Stimulated activated CD8-positive, alpha-beta memory T cell treated with anti-CD3 and anti-CD28 coated beads, Interleukin-12 subunit alpha, Interleukin-12 subunit beta, amount 100 ng/mL, for 24 hours (primary cell): ENCODE data around the gene SEMA3B.
"Not testable (repeated sequence)": the region's sequence is repeated elsewhere in the genome, so short reads cannot be mapped to it uniquely, and the experiment has no call there.

Experiments
- DNase-seq: peaks from one replicate; pipeline ENCODE4 v3.0.0-alpha.2; 2020; ENCODE audit errors: extremely low read depth

The SEMA3B gene

GRCh38 chr3:50294089-50294488, 25.1 kb downstream of the SEMA3B start:
- DNase-seq, result no peak

GRCh38 chr3:50294492-50295403, 25.8 kb downstream of the SEMA3B start:
- no peak for DNase-seq

DNA sequence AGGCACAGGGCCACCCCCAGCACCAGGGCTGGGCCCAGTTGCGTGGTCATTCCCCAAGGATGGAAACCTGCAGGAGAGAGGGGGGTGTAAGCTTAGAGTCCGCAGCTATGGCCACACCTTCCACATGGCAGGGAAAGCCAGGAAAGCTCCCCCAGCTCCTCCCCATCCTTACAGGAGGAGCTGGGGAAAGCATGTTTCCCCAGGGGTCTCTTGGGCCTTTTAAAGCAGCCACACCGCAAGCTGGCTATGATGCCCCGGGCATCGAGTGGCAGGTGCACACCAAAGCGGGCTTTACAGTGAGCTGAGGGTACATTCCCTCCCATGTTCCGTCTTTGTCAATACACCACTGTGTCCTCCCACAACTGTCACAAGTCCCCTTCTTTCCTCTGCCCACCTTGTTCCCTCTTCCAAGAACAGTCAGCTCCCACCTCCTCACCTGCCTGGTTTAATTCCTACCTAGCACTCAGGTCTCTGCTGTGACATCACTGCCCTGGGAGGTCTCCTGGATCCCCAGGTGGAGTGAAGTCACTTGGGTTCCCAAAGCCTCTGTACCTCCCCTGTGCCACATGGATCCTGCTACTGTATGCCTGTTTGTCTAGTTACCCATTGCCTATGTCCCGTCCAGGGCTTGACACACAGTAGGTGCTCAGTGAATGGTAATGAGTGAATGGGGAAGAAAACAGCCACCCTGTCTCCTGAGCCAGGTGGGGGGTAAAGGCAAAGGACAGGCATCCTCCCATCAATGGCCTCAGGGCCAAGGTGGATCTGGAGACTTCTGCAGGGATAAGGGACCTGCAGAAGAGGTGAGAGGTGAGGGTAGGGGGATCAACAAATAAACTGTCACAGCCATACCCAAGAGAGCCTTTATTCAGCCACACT, 26.8 kb downstream of the SEMA3B start:
- DNase-seq, result no peak

- DNase-seq, result no peak
These were observed 27.9 kb downstream of the SEMA3B start for GRCh38 chr3:50296721-50297383.

DNA sequence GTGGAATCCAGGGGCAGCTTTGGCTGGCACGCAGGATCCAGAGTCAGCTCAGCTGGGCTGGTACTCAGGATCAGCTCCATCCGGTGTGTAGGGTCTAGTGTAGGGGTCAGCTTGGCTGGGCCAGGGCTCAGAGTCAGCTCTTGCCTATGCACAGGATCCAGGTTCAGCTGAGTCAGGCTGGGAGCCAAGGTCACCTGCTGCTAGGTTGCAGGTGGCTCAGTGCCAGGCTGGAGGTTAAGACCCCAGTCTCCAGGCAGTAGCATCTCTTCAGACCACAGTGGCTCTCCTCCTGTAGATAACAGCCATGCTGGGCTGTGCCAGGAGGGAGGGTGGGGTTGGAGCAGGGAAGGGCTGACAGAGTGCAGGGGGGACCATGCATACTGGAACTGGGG, 28.4 kb downstream of the SEMA3B start:
- no peak for DNase-seq

GRCh38 chr3:50297896-50298725, 29.2 kb downstream of the SEMA3B start:
- no peak for DNase-seq

- DNase-seq, result peak; percentile 95
These were observed 30.1 kb downstream of the SEMA3B start, which contains the start of the genes HYAL3 and NAA80 for GRCh38 chr3:50298836-50299637. HYAL3 (minus strand) TSS chr3:50299405; CDS start chr3:50295602, 3,803 bp downstream. NAA80 (minus strand) TSS chr3:50299405; CDS start chr3:50297463, 1,942 bp downstream.

DNA sequence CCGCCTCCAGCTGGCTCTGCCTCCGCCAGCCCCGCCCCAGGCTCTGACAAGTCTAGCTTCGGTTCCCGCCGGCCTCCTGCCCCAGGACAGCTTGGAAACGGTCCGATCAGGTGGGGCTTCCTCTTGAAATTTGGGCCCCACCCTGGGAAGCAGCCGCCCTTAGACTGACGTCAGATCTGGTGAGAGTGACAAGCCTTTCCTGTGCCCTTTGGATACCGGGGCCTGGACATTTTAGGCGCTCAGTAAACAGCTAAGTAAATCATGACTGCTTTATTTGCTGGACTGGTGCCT, 30.6 kb downstream of the SEMA3B start:
- DNase-seq, result no peak

DNA sequence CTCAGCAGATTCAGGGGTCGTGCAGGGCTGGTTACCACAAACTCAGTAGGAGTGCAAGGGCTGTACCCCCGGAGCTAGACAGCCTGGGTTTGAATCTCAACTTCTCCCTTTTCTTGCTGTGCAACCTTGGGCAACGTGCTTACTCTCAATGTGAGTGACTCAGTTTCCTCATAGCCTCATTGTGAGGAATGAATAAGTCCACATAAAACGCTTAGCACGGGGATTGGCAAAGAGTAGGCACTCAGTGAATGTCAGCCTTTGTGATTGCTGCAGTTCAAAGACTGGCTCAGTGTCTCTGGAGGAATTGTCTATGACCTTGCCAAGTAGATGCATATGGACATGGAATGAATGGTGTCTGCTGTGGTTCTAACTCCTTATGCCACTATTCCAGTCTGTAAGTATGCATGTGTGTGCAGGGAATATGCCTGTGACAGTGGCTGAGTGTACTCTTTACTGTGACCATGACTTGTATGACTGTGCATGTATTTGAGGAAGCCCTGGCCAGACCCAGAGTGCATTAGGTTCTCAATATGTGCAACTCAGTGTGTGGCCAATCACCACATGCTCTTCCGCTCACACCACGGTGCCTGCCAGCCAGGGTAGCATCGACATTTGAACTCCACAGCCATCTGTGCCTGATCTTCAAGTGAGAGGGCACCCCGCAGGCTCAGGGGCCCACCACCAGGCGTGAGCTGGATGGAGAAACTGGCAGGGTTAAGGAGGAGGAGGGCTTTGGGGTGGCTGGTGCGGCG, 31.2 kb downstream of the SEMA3B start:
- DNase-seq, result no peak

GRCh38 chr3:50300681-50301254, 31.8 kb downstream of the SEMA3B start:
- no peak for DNase-seq

GRCh38 chr3:50302095-50303012, 33.4 kb downstream of the SEMA3B start:
- no peak for DNase-seq

GRCh38 chr3:50303013-50303815, 34.3 kb downstream of the SEMA3B start, which contains the start of gene HYAL1:
HYAL1 (minus strand) TSS chr3:50303574; CDS start chr3:50302956, 618 bp downstream.
- no peak for DNase-seq

GRCh38 chr3:50304601-50305000, 35.7 kb downstream of the SEMA3B start:
- no peak for DNase-seq

DNA sequence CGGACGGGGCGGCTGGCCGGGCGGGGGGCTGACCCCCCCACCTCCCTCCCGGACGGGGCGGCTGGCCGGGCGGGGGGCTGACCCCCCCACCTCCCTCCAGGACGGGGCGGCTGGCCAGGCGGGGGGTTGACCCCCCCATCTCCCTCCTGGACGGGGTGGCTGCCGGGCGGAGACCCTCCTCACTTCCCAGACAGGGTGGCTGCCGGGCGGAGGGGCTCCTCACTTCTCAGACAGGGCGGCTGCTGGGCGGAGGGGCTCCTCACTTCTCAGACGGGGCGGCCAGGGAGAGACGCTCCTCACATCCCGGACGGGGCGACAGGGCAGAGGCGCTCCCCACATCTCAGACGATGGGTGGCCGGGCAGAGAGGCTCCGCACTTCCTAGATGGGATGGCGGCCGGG, 43.1 kb downstream of the SEMA3B start:
- not testable (repeated sequence) for DNase-seq

DNA sequence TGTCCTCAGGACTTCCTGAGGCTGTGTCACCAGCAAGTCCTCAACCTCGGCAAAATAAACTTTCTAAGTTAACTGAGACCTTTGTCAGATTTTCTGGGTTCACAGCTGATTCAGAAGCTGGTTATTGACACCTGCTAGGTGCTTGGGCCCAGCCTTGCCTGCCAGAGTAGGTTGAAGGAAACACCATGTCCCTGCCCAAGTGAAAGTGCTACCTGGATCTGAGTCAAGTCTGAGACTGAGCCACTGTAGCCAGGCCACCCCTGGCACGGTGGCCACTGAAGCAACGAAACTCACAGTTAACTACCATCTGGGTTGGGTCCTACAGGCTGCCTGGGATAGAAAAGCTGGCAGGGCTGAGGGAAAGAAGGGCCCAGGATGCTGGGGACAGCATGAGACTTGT, 45.4 kb downstream of the SEMA3B start:
- DNase-seq, result no peak

DNA sequence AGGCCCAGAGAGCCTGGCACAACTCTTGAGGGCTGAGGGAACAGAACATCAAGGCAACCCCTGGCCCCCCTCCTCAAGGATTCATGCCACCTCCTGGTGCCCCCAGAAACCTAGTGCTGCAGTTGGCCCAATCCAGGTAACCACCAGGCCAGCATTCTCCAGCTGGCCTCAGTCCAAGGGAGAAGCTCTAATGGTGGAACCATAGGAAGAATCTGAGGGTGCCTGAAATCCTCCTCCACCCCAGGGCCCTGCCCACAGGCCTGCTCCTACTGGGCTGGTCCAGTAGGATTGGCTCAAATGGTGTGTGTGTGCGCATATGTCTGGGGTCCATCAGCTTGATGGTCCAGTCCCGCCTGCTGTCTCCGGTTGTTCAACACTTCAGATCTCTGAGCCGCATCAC, 45.9 kb downstream of the SEMA3B start:
- no peak for DNase-seq

DNA sequence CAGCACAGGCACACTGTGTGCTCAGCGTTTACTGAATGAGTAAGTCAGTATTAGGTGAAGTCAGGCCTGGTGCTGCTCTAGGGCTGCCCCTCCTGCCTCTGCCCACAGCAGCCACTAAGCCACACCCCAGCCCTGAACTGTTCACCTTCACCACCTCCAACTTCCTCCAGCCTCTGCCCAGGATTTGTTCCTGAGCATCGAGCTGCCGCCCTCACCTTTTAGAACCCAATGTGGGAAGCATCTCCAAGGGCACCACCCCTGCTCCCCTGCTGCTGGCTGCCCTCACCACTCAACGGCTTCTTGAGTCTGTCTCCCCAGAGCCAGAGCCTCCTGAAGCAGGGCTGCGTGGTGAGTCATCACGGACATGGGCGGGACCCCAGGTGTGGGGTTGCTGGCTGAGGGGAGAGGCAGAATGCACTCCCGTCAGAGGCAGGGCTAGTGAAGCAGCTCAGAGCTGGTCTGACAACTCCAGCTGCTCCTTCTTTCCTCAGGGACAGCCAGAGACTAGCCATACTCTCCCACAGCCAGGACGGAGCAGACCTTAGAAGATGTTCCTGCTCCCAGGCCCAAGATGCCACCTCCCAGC, 47.8 kb downstream of the SEMA3B start:
- no peak for DNase-seq
